HEK293 (cell line): ENCODE measurements around the gene NEK11.
A peak's percentile ranks its signal among the peaks of the same experiment; 100 is the strongest.

Experiments used
- CTCF ChIA-PET: fragments of 350-600 bp; formaldehyde crosslinking; extraction: SDS; loops from one replicate; lab custom pipeline; 2021; ENCODE audit warnings: antibody characterized with exemption; lab: Yijun Ruan, JAX
- POLR2A ChIA-PET: fragments of 300-600 bp; formaldehyde crosslinking; extraction: SDS; loops from one replicate; lab custom pipeline; 2020; ENCODE audit warnings: antibody characterized with exemption, inconsistent platforms; lab: Yijun Ruan, JAX
- H3K27ac ChIP-seq: fragments of 200-500 bp; sonication (Bioruptor generic); 2 replicates; pipeline ENCODE4 v1.5.1; 2014; ENCODE audit warnings: low read depth, low read length, control low read depth, inconsistent platforms; ENCODE audit errors: extremely low read depth
- H3K36me3 ChIP-seq, 2 experiments: fragments of 200-500 bp in 1 of 2; sonication (Bioruptor generic) in 1 of 2; 1 replicate in 1 of 2; 2 replicates in 1 of 2; pipeline ENCODE4 v1.5.1; 2014 to 2017; ENCODE audit warnings: inconsistent platforms in 2 of 2, low read length in 2 of 2; ENCODE audit not compliant: control insufficient read depth in 2 of 2, insufficient read depth in 1 of 2
- H3K4me1 ChIP-seq: fragments of 200-500 bp; sonication (Bioruptor generic); 2 replicates; pipeline ENCODE4 v1.5.1; 2014; ENCODE audit warnings: mild to moderate bottlenecking, low read length, inconsistent platforms; ENCODE audit not compliant: control insufficient read depth, insufficient read depth
- H3K4me3 ChIP-seq: 2 replicates; pipeline ENCODE4 v1.5.1; 2011; ENCODE audit warnings: low read depth, mild to moderate bottlenecking, control low read depth, low read length, moderate library complexity
- H3K9me3 ChIP-seq: fragments of 200-500 bp; sonication (Bioruptor generic); 2 replicates; pipeline ENCODE4 v1.5.1; 2014; ENCODE audit warnings: low read depth, low read length, inconsistent platforms; ENCODE audit not compliant: control insufficient read depth, insufficient read depth
- GLI2 ChIP-seq: fragments of 450-650 bp; formaldehyde crosslinking; IDR thresholded peaks from 2 replicates; pipeline ENCODE4; 2017; ENCODE audit warnings: missing biosample characterization, missing genetic modification characterization, low read depth, borderline replicate concordance
- IKZF3 ChIP-seq: fragments of 450-650 bp; IDR thresholded peaks from 2 replicates; pipeline ENCODE4 v1.5.0; 2018; ENCODE audit warnings: missing biosample characterization, mild to moderate bottlenecking, missing genetic modification characterization, moderate library complexity
- PRDM1 ChIP-seq: fragments of 450-650 bp; formaldehyde crosslinking; IDR thresholded peaks from 2 replicates; pipeline ENCODE4; 2016; ENCODE audit warnings: missing biosample characterization, missing genetic modification characterization
- REPIN1 ChIP-seq: fragments of 450-650 bp; formaldehyde crosslinking; IDR thresholded peaks from 2 replicates; pipeline ENCODE4 v1.5.1; 2017; ENCODE audit warnings: missing biosample characterization, missing genetic modification characterization, low read depth
- TSHZ1 ChIP-seq: fragments of 450-650 bp; formaldehyde crosslinking; IDR thresholded peaks from 2 replicates; pipeline ENCODE4 v1.5.1; 2016; ENCODE audit warnings: missing biosample characterization, missing genetic modification characterization, borderline replicate concordance
- ZFP69B ChIP-seq: fragments of 450-650 bp; formaldehyde crosslinking; IDR thresholded peaks from 2 replicates; pipeline ENCODE4 v1.5.1; 2016; ENCODE audit warnings: missing biosample characterization, missing genetic modification characterization
- ZNF140 ChIP-seq: fragments of 450-650 bp; formaldehyde crosslinking; IDR thresholded peaks from 2 replicates; pipeline ENCODE4 v1.5.1; 2016; ENCODE audit warnings: missing biosample characterization, missing genetic modification characterization
- ZNF248 ChIP-seq: fragments of 450-650 bp; formaldehyde crosslinking; IDR thresholded peaks from 2 replicates; pipeline ENCODE4 v1.5.1; 2017; ENCODE audit warnings: missing biosample characterization, missing genetic modification characterization
- ZNF335 ChIP-seq: fragments of 450-650 bp; formaldehyde crosslinking; conservative IDR thresholded peaks from 2 replicates; pipeline ENCODE4 v1.5.1; 2016; ENCODE audit warnings: missing biosample characterization, missing genetic modification characterization
- ZNF423 ChIP-seq: fragments of 450-650 bp; formaldehyde crosslinking; IDR thresholded peaks from 2 replicates; pipeline ENCODE4 v1.5.1; 2016; ENCODE audit warnings: missing biosample characterization, missing genetic modification characterization
- ZNF610 ChIP-seq: fragments of 450-650 bp; formaldehyde crosslinking; IDR thresholded peaks from 2 replicates; pipeline ENCODE4 v1.5.1; 2016; ENCODE audit warnings: missing biosample characterization, missing genetic modification characterization, borderline replicate concordance
- ZNF639 ChIP-seq: fragments of 450-650 bp; formaldehyde crosslinking; IDR thresholded peaks from 2 replicates; pipeline ENCODE4 v1.5.1; 2016; ENCODE audit warnings: missing biosample characterization, missing genetic modification characterization
- ZNF654 ChIP-seq: fragments of 450-650 bp; formaldehyde crosslinking; IDR thresholded peaks from 2 replicates; pipeline ENCODE4 v1.5.1; 2016; ENCODE audit warnings: low read depth, missing biosample characterization, missing genetic modification characterization
- ZSCAN16 ChIP-seq: fragments of 450-650 bp; formaldehyde crosslinking; IDR thresholded peaks from 2 replicates; pipeline ENCODE4 v1.5.1; 2016; ENCODE audit warnings: missing biosample characterization, missing genetic modification characterization
- TF ChIP-seq, protein P1 (sequence below): fragments of 450-650 bp; formaldehyde crosslinking; IDR thresholded peaks from 2 replicates; pipeline ENCODE4 v1.5.1; 2016; ENCODE audit warnings: missing biosample characterization, missing genetic modification characterization

The NEK11 gene

DNA sequence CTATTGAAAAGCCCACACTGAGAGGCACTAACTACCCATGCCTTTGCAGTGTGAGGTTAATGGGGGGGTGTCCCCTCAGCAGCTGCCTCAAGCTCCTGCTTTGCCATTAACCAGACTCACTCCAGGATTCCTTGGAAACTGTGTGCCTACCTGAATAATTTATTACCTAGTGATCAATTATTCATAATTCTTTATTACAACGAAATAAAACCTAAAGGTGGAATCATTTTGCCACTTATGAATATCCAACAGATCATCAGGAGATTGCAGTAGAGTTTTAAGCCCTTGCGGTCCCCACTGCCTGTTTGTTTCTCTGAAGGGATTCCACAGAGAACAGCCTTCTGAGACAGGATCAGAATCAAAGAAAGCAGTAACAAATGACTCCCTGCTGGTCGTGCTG lies 23.3 kb downstream of the NEK11 start:
- POLR2A ChIA-PET = no interaction called here
- no peak overlapping the region for H3K27ac ChIP-seq
- no peaks in the 10 kb centered on the region for H3K9me3 ChIP-seq
- TF ChIP-seq GLI2 (tag by site-specific recombination) (no peak), ZNF335 (tag by site-specific recombination) (no peak), ZNF140 (tag by site-specific recombination) (no peak), ZNF639 (tag by site-specific recombination) (no peak), PRDM1 (tag by site-specific recombination) (no peak), TSHZ1 (tag by site-specific recombination) (no peak), IKZF3 (tag by site-specific recombination) (no peak), ZFP69B (no peak), ZNF423 (tag by site-specific recombination) (no peak), ZSCAN16 (tag by site-specific recombination) (no peak), REPIN1 (tag by site-specific recombination) (no peak), ZNF610 (tag by site-specific recombination) (no peak)
- TF ChIP-seq, protein P1, sequence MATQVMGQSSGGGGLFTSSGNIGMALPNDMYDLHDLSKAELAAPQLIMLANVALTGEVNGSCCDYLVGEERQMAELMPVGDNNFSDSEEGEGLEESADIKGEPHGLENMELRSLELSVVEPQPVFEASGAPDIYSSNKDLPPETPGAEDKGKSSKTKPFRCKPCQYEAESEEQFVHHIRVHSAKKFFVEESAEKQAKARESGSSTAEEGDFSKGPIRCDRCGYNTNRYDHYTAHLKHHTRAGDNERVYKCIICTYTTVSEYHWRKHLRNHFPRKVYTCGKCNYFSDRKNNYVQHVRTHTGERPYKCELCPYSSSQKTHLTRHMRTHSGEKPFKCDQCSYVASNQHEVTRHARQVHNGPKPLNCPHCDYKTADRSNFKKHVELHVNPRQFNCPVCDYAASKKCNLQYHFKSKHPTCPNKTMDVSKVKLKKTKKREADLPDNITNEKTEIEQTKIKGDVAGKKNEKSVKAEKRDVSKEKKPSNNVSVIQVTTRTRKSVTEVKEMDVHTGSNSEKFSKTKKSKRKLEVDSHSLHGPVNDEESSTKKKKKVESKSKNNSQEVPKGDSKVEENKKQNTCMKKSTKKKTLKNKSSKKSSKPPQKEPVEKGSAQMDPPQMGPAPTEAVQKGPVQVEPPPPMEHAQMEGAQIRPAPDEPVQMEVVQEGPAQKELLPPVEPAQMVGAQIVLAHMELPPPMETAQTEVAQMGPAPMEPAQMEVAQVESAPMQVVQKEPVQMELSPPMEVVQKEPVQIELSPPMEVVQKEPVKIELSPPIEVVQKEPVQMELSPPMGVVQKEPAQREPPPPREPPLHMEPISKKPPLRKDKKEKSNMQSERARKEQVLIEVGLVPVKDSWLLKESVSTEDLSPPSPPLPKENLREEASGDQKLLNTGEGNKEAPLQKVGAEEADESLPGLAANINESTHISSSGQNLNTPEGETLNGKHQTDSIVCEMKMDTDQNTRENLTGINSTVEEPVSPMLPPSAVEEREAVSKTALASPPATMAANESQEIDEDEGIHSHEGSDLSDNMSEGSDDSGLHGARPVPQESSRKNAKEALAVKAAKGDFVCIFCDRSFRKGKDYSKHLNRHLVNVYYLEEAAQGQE = no peak
- TF ChIP-seq, all 188 proteins: peak for 0
- H3K4me1 ChIP-seq = no peaks in the 10 kb centered on the region
- CTCF ChIA-PET = no interaction called here
- H3K36me3 ChIP-seq = no peaks in the 10 kb centered on the region
- H3K4me3 ChIP-seq = no peak overlapping the region

DNA sequence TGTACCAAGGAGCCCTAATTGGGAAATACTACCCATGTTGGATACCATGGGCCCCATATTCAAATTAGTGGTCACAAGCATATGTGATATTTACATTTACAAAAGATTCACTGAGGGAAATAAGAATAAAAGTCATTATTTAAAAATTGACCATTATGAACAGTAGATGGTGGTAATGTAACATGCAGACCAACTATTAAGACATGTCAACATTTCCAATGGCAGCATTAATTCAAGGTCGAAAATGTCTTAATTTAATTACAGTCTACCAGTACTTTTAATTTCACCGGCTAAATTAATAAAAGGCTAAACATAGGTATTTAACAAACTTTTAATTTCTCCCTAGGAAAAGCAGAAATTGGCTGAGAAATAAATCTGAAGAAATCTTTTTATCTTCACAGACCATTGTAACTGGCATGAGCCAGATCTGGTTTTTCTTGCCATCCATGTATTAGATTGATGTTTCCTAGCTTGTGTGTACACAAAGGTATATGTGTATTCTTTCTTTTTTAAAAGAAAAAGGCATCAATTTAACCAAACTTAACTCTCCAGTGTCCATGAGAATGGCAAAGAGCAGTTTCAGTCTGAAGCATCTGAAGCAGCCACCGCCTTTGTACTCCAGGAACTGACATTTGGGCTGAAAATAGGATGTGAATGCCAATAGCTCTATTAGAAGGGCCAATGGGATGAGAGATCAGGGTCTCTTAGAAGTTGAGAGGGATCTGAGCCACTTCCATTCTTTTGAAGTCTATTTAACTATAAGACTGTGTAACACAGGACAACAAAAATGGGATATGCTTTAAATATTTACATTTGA lies 26.6 kb downstream of the NEK11 start:
- TF ChIP-seq ZNF248 (tag by site-specific recombination) = no peak
- peak; percentile 39 for TF ChIP-seq ZNF654 (tag by site-specific recombination)
- TF ChIP-seq, all 188 proteins: peak for 1
- Histone ChIP-seq H3K4me3 (no peak overlapping the region), H3K4me1 (no peaks in the 10 kb centered on the region), H3K36me3 (no peaks in the 10 kb centered on the region), H3K27ac (no peak overlapping the region), H3K9me3 (no peaks in the 10 kb centered on the region)
- ChIA-PET POLR2A (no interaction called here), CTCF (no interaction called here)
